Activated naive CD4-positive, alpha-beta T cell treated with anti-CD3 and anti-CD28 coated beads, Interleukin-2, amount 50 U/mL, for 24 hours (primary cell): ENCODE measurements around the gene EFTUD2.
A peak's percentile ranks its signal among the peaks of the same experiment; 100 is the strongest.

ENCODE experiments used
- H3K27ac Mint-ChIP-seq: one replicate; pipeline ENCODE4 v1.8.0; 2021; ENCODE audit warnings: mild to moderate bottlenecking, mixed read lengths
- H3K27me3 Mint-ChIP-seq: one replicate; pipeline ENCODE4 v1.8.0; 2021; ENCODE audit warnings: mixed read lengths
- H3K36me3 Mint-ChIP-seq: one replicate; pipeline ENCODE4 v1.8.0; 2021; ENCODE audit warnings: mixed read lengths
- H3K4me1 Mint-ChIP-seq: one replicate; pipeline ENCODE4 v1.8.0; 2021; ENCODE audit warnings: mixed read lengths
- H3K4me3 Mint-ChIP-seq: one replicate; pipeline ENCODE4 v1.8.0; 2021; ENCODE audit warnings: mild to moderate bottlenecking, mixed read lengths
- H3K9me3 Mint-ChIP-seq: one replicate; pipeline ENCODE4 v1.8.0; 2021; ENCODE audit warnings: mixed read lengths

The EFTUD2 gene

DNA sequence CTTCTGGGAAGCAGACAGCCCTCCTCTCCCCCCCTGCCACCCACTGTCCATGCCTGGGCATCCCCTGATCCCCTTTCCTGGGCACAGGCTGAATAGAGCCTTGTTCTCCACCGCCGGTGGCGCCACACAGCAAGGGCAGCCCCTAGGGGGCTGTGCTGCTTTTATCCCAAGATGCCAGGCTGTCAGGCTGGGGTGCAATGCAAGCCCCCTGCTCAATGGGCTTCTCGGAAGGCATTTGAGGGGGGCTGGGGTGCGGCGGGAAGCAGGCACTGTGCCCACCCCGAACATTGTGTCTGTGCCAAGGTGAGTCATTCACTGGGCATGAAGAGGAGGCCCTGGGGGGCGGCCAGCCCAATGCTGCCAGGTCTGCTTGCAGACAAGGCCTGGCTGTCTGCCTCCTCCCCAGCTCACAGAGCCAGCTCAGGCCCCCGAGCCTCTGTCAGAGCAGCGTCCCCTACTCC lies 17.6 kb upstream of the EFTUD2 start:
- Mint-ChIP-seq H3K4me1 (peaks cover 10% of the 10 kb centered on the region), H3K27ac (no peak overlapping the region), H3K27me3 (peaks cover 10% of the 10 kb centered on the region), H3K4me3 (no peak overlapping the region), H3K36me3 (no peaks in the 10 kb centered on the region), H3K9me3 (no peaks in the 10 kb centered on the region)

DNA sequence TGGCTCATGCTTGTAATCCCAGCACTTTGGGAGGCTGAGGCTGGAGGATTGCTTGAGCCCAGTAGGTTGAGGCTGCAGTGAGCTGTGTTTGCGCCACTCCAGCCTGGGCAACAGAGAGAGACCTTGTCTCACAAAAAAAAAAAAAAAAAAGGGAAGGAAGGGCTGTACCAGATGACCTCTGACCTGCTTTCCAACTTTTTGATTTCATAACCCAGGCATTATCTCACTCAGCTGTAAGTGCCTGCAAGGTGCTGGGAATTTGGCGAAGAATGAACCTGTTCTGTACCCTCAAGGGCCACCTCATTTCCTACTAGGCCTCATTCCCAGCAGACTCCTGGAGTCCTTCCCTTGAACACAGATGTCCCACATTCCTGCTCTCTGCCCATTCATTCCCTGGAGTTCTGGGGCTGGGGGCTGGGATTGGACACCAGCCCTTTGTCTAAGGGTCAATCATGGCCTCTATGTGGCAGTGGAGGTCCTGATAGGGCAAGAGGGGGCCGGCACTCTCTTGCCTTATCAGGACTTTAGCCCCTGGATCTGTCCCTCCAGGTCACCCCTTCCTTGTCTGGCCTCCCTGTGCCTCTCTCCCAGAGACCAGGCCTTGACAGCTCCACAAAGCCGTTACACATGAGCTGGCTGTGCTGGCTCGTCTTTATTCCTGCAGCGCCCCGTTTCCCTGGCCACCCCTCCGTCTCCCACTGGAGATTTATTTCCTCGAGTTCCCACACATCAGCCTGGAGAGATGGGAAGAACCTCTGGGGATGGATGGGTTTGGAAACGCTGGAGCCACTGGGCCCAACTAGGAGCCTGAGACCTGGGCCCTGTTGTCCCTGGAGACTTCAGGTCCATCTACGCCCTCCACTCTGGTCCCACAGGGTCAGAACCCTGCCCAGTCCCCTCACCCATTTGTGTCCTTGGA lies 16.9 kb upstream of the EFTUD2 start:
- no peak overlapping the region for H3K27ac Mint-ChIP-seq
- H3K27me3 Mint-ChIP-seq: peaks cover 10% of the 10 kb centered on the region
- H3K4me3 Mint-ChIP-seq: no peak overlapping the region
- H3K4me1 Mint-ChIP-seq: peaks cover 10% of the 10 kb centered on the region
- H3K36me3 Mint-ChIP-seq: no peaks in the 10 kb centered on the region
- no peaks in the 10 kb centered on the region for H3K9me3 Mint-ChIP-seq

DNA sequence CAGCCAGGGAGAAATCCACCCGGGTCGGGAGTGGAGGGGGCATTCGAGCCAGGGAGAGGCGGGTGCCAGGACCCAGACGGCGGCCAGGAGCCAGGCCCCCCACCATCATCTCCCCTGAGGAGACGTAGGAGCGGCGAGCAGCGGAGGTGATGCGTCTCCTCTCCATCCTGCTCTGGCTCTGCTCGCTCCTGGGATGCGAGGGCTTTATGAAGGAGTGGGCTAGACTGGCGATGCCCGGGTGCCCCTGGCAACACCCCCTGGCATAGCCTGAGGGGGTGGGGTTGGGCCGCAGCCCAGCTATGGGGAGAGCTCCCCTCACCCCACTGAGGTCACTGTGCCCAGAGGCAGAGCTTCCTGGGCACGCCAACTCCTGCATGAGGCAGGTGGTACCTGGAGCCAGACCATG lies 16.1 kb upstream of the EFTUD2 start, which contains the start of gene GFAP:
GFAP (minus strand) TSS at position 180 of the 406 bp plus-strand sequence; CDS start at position 166, 14 bp downstream.
- no peaks in the 10 kb centered on the region for H3K36me3 Mint-ChIP-seq
- peaks cover 16% of the 10 kb centered on the region for H3K4me1 Mint-ChIP-seq
- H3K27me3 Mint-ChIP-seq: peaks cover 13% of the 10 kb centered on the region
- no peaks in the 10 kb centered on the region for H3K9me3 Mint-ChIP-seq
- H3K4me3 Mint-ChIP-seq: no peak within 1 kb of the TSS
- no peak within 1 kb of the TSS for H3K27ac Mint-ChIP-seq

DNA sequence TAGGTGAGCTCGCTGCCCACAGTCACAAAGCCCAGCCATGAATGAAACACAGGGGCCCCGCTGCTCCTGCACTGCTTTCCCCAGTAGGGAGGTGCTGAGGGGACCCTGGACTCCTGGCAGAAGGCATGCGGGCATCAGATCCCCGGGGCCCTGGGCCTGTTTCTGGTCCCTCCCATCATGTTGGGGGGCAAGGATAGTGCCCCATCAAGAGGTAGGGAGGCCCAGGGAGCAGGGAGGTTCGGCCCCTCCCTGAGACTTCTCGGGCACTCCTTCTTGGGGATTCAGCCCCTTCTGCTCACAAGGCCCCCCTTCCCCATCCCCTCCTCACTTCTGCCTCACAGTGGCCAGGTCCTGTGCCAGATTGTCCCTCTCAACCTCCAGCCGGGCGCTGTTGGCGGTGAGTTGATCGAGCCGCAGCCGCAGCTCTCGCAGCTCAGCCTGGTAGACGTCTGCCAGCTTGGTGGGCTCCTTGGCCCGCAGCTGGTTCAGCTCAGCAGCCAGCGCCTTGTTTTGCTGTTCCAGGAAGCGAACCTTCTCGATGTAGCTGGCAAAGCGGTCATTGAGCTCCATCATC lies 15.5 kb upstream of the EFTUD2 start:
- H3K9me3 Mint-ChIP-seq: no peaks in the 10 kb centered on the region
- H3K4me3 Mint-ChIP-seq: no peak overlapping the region
- peaks cover 13% of the 10 kb centered on the region for H3K27me3 Mint-ChIP-seq
- no peak overlapping the region for H3K27ac Mint-ChIP-seq
- no peaks in the 10 kb centered on the region for H3K36me3 Mint-ChIP-seq
- H3K4me1 Mint-ChIP-seq: peaks cover 16% of the 10 kb centered on the region

DNA sequence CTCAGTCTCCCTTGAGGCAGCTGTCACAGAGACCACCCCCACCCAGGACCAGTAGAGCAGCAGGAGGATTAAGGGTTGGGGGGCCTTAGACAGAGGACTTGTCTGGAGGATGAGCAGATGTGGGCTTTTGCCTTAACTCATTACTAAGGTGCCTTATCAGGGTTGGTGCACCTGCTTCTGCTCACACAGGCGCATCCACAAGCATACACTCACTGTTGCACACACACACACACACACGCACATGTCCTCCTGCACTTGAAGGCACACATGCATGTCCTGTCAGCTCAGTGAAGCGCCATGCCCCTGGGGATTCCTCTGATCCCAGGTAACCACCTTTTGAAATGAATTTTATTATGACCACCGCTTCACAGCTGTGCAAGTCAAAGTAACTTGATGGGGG lies 14.9 kb upstream of the EFTUD2 start:
- H3K4me1 Mint-ChIP-seq: peaks cover 16% of the 10 kb centered on the region
- peaks cover 13% of the 10 kb centered on the region for H3K27me3 Mint-ChIP-seq
- H3K9me3 Mint-ChIP-seq: no peaks in the 10 kb centered on the region
- H3K4me3 Mint-ChIP-seq: no peak overlapping the region
- H3K27ac Mint-ChIP-seq: no peak overlapping the region
- no peaks in the 10 kb centered on the region for H3K36me3 Mint-ChIP-seq

DNA sequence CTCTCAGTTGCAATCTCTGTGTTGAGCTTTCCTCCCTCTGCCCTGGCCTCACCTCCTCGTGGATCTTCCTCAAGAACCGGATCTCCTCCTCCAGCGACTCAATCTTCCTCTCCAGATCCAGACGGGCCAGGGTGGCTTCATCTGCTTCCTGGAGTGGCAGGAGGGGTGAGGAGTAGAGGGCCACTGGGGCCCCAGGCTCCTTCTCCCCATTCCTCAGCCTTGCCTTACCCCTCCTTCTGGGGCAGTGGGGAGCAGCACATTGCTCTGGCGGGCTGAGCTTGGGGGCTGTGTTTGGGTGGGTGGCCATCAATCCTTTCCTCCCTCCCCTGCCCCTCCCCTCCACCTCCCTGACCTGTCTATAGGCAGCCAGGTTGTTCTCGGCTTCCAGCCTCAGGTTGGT lies 14.4 kb upstream of the EFTUD2 start:
- Mint-ChIP-seq H3K4me1 (peaks cover 16% of the 10 kb centered on the region), H3K4me3 (no peak overlapping the region), H3K27me3 (peaks cover 13% of the 10 kb centered on the region), H3K9me3 (no peaks in the 10 kb centered on the region), H3K27ac (no peak overlapping the region), H3K36me3 (no peaks in the 10 kb centered on the region)

DNA sequence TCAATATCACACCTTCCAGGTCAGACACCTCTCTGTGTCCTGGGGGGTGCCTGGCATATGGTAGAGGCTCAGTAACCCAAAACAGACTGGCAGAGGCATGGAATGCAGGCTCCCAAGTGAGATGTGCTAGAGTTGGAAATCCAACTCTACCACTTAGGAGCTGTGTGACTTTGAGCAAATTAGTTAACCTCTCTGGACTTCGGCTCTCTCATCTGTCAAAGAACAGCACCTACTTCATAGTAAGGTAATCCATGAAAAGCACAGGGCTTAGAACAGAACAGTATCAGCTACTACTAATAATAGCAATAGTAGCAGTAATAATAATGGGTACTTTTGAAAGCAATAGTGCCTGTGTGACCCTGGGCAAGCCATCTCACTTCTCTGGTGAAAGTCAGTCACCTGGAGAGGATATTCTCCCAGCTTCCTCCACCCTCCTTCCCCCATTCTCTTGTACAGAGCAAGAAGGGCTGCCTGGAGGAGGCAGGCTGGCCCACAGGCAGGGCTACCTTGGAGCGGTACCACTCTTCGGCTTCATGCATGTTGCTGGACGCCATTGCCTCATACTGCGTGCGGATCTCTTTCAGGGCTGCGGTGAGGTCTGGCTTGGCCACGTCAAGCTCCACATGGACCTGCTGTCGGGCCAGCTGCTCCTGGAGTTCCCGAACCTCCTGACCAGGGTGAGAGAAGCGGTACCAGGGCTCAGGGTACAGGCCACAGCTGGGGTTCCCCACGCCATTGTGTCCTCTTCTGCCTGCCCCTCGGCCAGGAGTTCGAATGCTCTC lies 13.7 kb upstream of the EFTUD2 start:
- Mint-ChIP-seq H3K4me1 (peaks cover 16% of the 10 kb centered on the region), H3K36me3 (no peaks in the 10 kb centered on the region), H3K27me3 (peaks cover 13% of the 10 kb centered on the region), H3K4me3 (peak overlapping the region; percentile 59), H3K9me3 (no peaks in the 10 kb centered on the region), H3K27ac (no peak overlapping the region)

DNA sequence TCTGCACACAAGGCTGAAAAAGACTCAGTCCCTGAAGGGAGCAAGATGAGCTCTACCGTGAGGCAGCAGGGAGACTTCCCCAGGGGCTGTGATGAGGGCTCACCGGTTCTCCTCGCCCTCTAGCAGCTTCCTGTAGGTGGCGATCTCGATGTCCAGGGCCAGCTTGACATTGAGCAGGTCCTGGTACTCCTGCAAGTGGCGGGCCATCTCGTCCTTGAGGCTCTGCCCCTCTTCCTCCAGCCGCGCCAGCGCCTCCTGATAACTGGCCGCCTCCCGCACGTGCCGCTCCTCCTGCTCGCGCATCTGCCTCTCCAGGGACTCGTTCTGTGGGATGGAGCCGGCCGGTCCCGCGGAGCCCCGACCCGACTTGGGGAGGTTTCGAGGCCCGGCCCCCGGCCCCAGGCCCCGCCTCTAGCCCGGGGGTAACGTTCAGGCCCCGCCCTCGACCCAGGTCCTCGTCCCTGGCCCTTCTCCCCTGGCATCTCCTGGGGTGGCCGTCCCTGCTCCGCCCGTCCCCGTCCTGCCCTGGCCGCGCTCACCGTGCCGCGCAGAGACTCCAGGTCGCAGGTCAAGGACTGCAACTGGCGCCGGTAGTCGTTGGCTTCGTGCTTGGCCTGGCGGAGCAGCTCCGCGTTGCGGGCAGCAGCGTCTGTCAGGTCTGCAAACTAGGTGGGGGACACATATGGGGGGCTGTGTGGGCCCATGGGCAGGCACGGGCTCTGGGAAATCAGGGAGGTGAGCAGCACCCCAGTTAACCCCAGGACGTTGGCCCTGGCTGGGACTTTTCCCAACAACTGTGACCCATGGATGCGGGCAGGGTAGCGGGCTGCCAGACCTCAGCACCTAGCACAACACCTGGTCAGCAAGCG lies 12.1 kb upstream of the EFTUD2 start:
- Mint-ChIP-seq H3K4me1 (peaks cover 16% of the 10 kb centered on the region), H3K9me3 (no peaks in the 10 kb centered on the region), H3K36me3 (no peaks in the 10 kb centered on the region), H3K27ac (no peak overlapping the region), H3K27me3 (peaks cover 13% of the 10 kb centered on the region), H3K4me3 (peak overlapping the region; percentile 65)

DNA sequence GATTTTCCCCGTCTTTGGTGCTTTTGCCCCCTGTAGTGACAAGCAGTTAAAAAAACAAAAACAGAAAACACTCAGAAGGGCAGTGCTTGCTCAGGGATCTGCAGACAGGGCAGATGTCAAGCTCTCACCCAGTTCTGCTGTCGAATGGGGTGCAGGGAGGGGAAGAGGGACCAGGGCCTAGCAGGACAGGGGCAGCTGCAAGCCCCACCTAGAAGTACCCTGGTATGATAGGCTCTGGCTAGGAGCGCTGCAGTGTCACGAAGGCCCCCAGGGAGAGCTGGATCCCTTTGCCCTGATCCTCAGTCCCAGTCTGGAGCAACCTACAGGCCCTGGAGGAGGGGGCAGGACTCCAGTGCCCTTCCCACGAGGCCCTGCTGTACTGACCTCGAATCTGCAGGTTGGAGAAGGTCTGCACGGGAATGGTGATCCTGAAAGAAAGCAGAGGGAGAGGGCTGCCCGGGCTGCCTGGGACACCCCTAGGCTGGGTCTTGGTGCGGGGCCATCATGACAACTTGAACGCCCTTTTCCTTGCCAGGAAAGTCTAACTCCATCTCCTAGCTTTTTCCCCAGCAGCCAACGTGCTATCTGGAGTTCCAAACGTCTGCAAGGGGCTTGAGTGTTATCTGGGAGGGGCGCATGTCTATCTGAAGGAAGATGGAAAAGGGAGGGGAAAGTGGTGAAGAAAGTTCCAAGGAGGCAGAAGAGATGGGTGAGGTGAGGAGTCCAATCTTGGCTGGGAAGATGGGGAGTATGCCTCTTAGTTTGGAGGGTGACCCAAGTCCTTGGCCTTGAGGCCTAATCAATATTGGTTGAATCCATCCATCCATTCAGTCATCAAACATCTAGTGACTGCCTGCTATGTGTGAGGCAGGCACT lies 11.2 kb upstream of the EFTUD2 start:
- Mint-ChIP-seq H3K27ac (no peak overlapping the region), H3K9me3 (no peaks in the 10 kb centered on the region), H3K4me1 (peaks cover 16% of the 10 kb centered on the region), H3K36me3 (no peaks in the 10 kb centered on the region), H3K27me3 (peaks cover 13% of the 10 kb centered on the region), H3K4me3 (peak overlapping the region; percentile 65)

DNA sequence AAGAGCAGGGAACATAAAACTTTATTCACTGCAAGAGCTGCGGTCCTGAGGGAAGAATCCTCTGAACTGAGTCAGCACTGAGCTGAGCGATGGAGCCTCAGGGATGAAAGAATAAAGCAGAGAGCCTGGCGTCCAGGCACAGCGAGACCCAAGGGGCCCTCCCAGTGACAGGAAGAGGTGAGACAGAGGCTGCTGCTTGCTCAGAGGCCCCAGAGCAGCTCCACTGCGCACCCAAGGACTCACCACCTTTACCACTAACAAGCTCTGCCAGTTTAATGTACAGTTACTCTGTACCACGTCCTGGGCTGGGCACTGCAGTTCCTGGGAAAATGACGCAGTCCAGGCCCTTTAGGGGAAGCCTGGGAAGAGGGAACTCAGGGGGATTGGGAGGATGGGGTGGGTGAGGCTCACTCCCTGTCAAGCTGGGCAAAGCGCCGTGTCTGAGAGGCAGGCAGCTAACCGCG lies 10.5 kb upstream of the EFTUD2 start:
- no peaks in the 10 kb centered on the region for H3K36me3 Mint-ChIP-seq
- H3K27me3 Mint-ChIP-seq: peaks cover 13% of the 10 kb centered on the region
- H3K9me3 Mint-ChIP-seq: no peaks in the 10 kb centered on the region
- H3K4me1 Mint-ChIP-seq: peaks cover 16% of the 10 kb centered on the region
- no peak overlapping the region for H3K27ac Mint-ChIP-seq
- H3K4me3 Mint-ChIP-seq: no peak overlapping the region

DNA sequence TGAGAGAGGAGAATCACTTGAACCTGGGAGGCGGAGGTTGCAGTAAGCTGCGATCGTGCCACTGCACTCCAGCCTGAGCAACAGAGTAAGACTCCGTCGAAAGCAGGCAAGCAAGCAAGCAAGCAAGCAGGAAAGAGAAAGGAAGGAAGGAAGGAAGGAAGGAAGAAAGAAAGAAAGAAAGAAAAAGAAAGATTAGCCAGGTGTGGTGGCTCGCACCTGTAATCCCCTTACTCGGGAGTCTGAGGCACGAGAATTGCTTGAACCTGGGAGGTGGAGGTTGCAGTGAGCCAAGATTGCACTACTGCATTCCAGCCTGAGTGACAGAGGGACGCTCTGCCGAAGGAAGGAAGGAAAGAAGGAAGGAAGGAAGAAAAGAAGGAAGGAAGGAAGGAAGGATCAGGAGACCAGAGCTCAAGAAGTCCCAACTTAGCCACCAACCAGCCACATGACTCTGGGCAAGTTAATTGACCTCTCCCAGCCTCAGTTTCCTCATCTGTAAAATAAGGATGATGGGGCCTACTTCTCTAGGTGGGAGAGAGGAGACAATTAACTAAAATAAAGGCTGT lies 9.6 kb upstream of the EFTUD2 start:
- Mint-ChIP-seq H3K27ac (no peak overlapping the region), H3K4me3 (no peak overlapping the region), H3K9me3 (no peaks in the 10 kb centered on the region), H3K36me3 (no peaks in the 10 kb centered on the region), H3K27me3 (peaks cover 13% of the 10 kb centered on the region), H3K4me1 (peaks cover 16% of the 10 kb centered on the region)

DNA sequence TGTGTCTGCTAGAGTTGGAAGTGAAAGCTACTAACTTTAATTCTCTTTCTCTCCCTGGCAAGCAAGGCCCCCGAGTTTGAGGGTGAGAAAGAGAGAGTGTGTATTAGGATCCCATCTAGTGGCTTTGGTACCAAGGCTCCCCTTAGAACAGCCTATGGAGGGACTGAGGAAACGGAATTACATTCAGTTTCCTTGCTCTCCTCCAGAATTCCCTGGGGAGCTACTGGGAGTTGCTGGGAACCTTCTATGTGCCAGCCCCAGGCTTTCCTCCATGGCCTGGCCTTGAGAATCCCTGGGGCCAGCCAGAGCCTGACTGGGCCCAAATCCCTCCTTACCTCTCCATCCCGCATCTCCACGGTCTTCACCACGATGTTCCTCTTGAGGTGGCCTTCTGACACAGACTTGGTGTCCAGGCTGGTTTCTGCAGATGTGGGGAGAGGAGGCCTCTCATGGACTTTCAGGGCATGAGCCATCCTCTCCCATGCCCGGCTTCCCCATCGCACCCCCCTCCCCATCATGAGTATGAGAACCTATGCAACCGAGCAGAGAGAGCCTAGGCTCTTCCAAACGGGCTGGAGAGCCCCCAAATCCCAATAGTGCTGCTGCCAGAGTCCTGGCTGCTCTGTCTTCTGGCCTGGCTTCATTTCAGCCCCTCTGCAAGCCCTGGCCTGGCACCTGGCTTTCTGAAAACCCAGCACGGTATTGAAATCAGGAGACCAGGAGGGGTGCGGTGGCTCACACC lies 8.7 kb upstream of the EFTUD2 start:
- peaks cover 10% of the 10 kb centered on the region for H3K4me1 Mint-ChIP-seq
- no peaks in the 10 kb centered on the region for H3K9me3 Mint-ChIP-seq
- H3K27me3 Mint-ChIP-seq: peaks cover 9% of the 10 kb centered on the region
- no peak overlapping the region for H3K4me3 Mint-ChIP-seq
- H3K36me3 Mint-ChIP-seq: no peaks in the 10 kb centered on the region
- H3K27ac Mint-ChIP-seq: no peak overlapping the region
